Stimulated activated CD8-positive, alpha-beta memory T cell treated with anti-CD3 and anti-CD28 coated beads, Interleukin-2, amount 100 ng/mL, for 48 hours (primary cell): Measurements from ENCODE around the gene WFS1.

Source experiments
- DNase-seq, 2 donors: peaks; one replicate each; pipeline ENCODE4 v3.0.0-alpha.2; 2020; ENCODE audit warnings: low read depth in 2 of 2

WFS1 gene

GRCh38 chr4:6233929-6234328, 35.7 kb upstream of the WFS1 start:
- no peak for DNase-seq

GRCh38 chr4:6235012-6235411, 34.6 kb upstream of the WFS1 start:
- no peak for DNase-seq

GRCh38 chr4:6235901-6236640, 33.6 kb upstream of the WFS1 start:
- no peak for DNase-seq

- DNase-seq, result no peak
Measured at GRCh38 chr4:6236816-6237390, 32.7 kb upstream of the WFS1 start.

GRCh38 chr4:6239486-6239885, 30.2 kb upstream of the WFS1 start:
- DNase-seq, result no peak

- no peak for DNase-seq
Measured at GRCh38 chr4:6239968-6240367, 29.7 kb upstream of the WFS1 start.

GRCh38 chr4:6241062-6241845, 28.4 kb upstream of the WFS1 start:
- DNase-seq, result no peak

- no peak for DNase-seq
Measured at GRCh38 chr4:6242271-6243029, 27.2 kb upstream of the WFS1 start.

GRCh38 chr4:6245246-6246169, 24.1 kb upstream of the WFS1 start:
- DNase-seq, result no peak

- no peak for DNase-seq
Measured at GRCh38 chr4:6246170-6246634, 23.4 kb upstream of the WFS1 start.

GRCh38 chr4:6248394-6248793, 21.3 kb upstream of the WFS1 start:
- no peak for DNase-seq

GRCh38 chr4:6250235-6250983, 19.2 kb upstream of the WFS1 start:
- no peak for DNase-seq

GRCh38 chr4:6250984-6251295, 18.7 kb upstream of the WFS1 start:
- no peak for DNase-seq

- DNase-seq, result no peak
Measured at GRCh38 chr4:6251365-6251764, 18.3 kb upstream of the WFS1 start.

- no peak for DNase-seq
Measured at GRCh38 chr4:6252051-6252450, 17.6 kb upstream of the WFS1 start.

GRCh38 chr4:6253111-6253510, 16.5 kb upstream of the WFS1 start:
- no peak for DNase-seq

- DNase-seq, result no peak
Measured at GRCh38 chr4:6253961-6254360, 15.7 kb upstream of the WFS1 start.

GRCh38 chr4:6256141-6256540, 13.5 kb upstream of the WFS1 start:
- no peak for DNase-seq

- no peak for DNase-seq
Measured at GRCh38 chr4:6257247-6258025, 12.2 kb upstream of the WFS1 start.

- DNase-seq, result no peak
Measured at GRCh38 chr4:6258026-6258360, 11.7 kb upstream of the WFS1 start.
